Measurements from ENCODE around the gene PCDH9. TPM values are rescaled to one million over a fixed set of nuclear protein-coding genes. Genes with fewer than 3 reads are reported as not detected.

PCDH9 gene
- total and polyA plus RNA-seq, 3 donors from 2014 or later = 2.3 to 4.6 (median 3.5) TPM

DNA sequence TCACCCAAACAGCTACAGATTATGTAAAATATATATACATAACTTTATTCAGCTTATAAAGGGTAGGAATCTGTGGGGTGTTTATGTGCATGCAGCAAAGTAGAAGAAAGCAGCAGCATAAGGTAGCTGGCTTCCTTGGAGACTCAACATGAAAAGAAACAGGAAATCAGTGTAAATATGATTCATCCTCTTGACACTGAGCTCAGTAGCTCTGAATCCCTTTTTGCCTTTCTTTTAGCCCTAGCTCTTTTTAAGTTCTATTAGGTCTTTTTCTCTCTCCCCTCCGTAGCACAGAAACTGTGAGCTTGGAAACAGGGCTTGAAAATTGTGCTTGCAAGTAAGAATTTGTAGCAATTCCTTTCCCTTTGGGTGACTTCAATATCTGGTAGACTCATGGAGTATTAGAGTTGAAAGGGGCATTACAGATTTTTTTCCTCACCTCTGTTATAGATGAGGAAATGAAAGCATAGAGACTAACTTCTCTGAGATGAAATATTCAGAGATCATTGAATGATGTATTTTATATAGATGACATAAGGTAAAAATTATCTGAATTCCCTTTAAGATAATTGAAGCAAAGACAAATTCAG lies 314.4 kb downstream of the PCDH9 start:
- TF ChIP-seq, protein P1, sequence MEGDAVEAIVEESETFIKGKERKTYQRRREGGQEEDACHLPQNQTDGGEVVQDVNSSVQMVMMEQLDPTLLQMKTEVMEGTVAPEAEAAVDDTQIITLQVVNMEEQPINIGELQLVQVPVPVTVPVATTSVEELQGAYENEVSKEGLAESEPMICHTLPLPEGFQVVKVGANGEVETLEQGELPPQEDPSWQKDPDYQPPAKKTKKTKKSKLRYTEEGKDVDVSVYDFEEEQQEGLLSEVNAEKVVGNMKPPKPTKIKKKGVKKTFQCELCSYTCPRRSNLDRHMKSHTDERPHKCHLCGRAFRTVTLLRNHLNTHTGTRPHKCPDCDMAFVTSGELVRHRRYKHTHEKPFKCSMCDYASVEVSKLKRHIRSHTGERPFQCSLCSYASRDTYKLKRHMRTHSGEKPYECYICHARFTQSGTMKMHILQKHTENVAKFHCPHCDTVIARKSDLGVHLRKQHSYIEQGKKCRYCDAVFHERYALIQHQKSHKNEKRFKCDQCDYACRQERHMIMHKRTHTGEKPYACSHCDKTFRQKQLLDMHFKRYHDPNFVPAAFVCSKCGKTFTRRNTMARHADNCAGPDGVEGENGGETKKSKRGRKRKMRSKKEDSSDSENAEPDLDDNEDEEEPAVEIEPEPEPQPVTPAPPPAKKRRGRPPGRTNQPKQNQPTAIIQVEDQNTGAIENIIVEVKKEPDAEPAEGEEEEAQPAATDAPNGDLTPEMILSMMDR (IDR thresholded peaks at IDR 0.05) = no peak
- TF ChIP-seq POLR2A (IDR thresholded peaks at IDR 0.05) = no peak
- Histone ChIP-seq H3K4me3 (no peak overlapping the region), H3K36me3 (ENCODE audit: low read depth, missing control alignments) (no peaks in the 10 kb centered on the region), H3K27ac (no peak overlapping the region), H3K4me1 (no peaks in the 10 kb centered on the region), H3K27me3 (no peaks in the 10 kb centered on the region), H3K9me3 (no peaks in the 10 kb centered on the region)
- 80 to 94% methylated on average over 1 of the region's 1 CpG for WGBS, 2 donors
- intact Hi-C loops (cut with DNase I; ENCODE audit: low total_unique reads) = no loop called here
- DNase-seq = no peak

DNA sequence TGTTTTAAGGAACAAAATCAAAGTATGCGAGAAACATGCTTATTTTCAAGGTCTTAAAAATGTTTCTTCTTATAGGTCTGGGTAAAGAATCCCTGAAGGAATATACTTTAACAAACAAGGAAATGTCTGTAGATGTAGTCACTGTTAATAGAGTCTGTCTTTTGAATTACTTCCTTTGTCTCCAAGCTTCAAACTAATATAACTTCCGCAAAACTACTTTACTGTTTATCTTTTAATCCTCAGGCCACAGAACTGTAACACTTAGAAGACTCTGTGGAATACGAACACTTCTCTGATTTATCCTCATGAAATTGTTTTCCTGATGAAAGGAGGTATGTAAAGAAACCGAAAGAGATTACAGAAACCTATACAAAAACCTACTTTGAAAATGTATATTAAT lies 316.0 kb downstream of the PCDH9 start:
- Histone ChIP-seq H3K36me3 (ENCODE audit: low read depth, missing control alignments) (no peaks in the 10 kb centered on the region), H3K4me1 (no peaks in the 10 kb centered on the region), H3K9me3 (no peaks in the 10 kb centered on the region), H3K27ac (no peak overlapping the region), H3K4me3 (no peak overlapping the region), H3K27me3 (no peaks in the 10 kb centered on the region)
- no peak for TF ChIP-seq POLR2A (IDR thresholded peaks at IDR 0.05)
- TF ChIP-seq, protein P1 (IDR thresholded peaks at IDR 0.05) = no peak
- WGBS, 2 donors = 74 to 82% methylated on average over 4 of the region's 4 CpGs
- no peak for DNase-seq
- intact Hi-C loops (cut with DNase I; ENCODE audit: low total_unique reads) = no loop called here

DNA sequence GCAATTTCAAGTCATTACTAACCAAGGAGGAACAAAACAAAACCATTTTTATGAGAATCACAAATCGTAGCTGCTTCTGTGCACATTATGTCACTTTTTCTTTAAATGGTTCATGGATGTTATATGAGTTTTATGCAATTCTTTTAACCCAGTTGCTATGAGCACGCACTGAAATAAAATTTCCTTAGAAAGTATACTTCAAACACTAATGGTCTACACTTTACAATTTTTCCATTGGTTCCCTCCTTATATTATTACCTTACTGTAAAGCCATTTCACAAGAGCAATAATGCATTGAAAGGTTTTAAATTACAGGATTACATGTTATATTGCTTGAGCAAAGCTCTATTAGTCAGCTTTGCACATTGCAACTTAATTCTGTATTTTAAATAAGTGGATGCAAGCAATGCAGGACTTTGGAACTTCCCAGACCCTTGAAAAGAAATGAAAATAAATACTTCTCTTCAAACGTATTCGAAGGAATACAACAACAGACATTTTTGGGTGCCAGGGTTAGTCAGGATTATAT lies 318.7 kb downstream of the PCDH9 start:
- Histone ChIP-seq H3K27me3 (no peaks in the 10 kb centered on the region), H3K4me3 (no peak overlapping the region), H3K9me3 (no peaks in the 10 kb centered on the region), H3K27ac (no peak overlapping the region), H3K4me1 (no peaks in the 10 kb centered on the region), H3K36me3 (ENCODE audit: low read depth, missing control alignments) (no peaks in the 10 kb centered on the region)
- TF ChIP-seq, protein P1 (IDR thresholded peaks at IDR 0.05) = no peak
- no peak for TF ChIP-seq POLR2A (IDR thresholded peaks at IDR 0.05)
- DNase-seq = no peak
- intact Hi-C loops (cut with DNase I; ENCODE audit: low total_unique reads) = no loop called here
- 91 to 93% methylated on average over 4 of the region's 4 CpGs for WGBS, 2 donors

DNA sequence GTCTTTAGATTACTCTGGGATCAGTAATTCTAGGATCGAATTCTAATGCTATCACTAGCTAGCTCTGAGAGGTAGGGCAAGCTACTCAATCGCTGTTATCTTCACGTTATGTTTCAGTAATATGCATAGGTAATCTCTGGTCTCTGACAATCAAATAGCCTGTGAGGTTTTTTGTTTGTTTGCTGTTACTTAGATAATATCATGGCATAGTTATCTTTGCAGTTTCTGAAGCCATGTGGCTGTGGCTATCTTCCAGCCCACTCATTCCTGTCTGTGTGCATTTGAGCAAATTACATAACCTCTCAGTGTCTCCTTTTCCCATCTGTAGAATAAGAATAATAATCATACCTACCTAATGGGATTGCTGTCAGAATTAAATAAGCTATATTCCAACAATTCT lies 330.2 kb downstream of the PCDH9 start:
- intact Hi-C loops (cut with DNase I; ENCODE audit: low total_unique reads) = no loop called here
- 76 to 80% methylated on average over 3 of the region's 3 CpGs for WGBS, 2 donors
- DNase-seq = no peak
- no peak overlapping the region for H3K27ac ChIP-seq
- TF ChIP-seq POLR2A (IDR thresholded peaks at IDR 0.05) = no peak
- TF ChIP-seq, protein P1 (IDR thresholded peaks at IDR 0.05) = no peak
- H3K4me3 ChIP-seq = no peak overlapping the region
- no peaks in the 10 kb centered on the region for H3K27me3 ChIP-seq
- no peaks in the 10 kb centered on the region for H3K4me1 ChIP-seq
- no peaks in the 10 kb centered on the region for H3K36me3 ChIP-seq (ENCODE audit: low read depth, missing control alignments)
- no peaks in the 10 kb centered on the region for H3K9me3 ChIP-seq

DNA sequence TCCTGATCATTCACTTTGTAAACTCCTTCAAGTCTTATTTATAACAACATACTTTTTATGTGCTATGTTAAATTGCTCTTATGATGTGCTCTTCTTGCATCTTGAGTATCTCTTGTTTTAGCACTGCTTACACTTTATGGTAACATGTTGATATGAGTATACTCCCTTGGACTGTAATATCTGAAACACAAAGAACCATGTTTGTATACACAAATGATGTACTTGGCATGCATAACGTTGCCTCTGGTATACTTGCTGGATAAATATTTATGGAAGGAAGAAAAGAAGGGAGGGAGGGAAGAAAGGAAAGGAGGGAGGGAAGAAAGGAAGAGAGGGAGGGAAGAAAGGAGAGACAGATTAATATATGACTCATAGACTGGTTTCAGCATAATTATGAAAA lies 333.2 kb downstream of the PCDH9 start:
- no peaks in the 10 kb centered on the region for H3K27me3 ChIP-seq
- no peak for TF ChIP-seq POLR2A (IDR thresholded peaks at IDR 0.05)
- TF ChIP-seq, protein P1 (IDR thresholded peaks at IDR 0.05) = no peak
- H3K27ac ChIP-seq = no peak overlapping the region
- intact Hi-C loops (cut with DNase I; ENCODE audit: low total_unique reads) = no loop called here
- no peaks in the 10 kb centered on the region for H3K36me3 ChIP-seq (ENCODE audit: low read depth, missing control alignments)
- no peak overlapping the region for H3K4me3 ChIP-seq
- DNase-seq = no peak
- H3K9me3 ChIP-seq = no peaks in the 10 kb centered on the region
- H3K4me1 ChIP-seq = no peaks in the 10 kb centered on the region
- 50 to 56% methylated on average over 1 of the region's 1 CpG for WGBS, 2 donors
